HG02981 (cell line): ENCODE data around the gene SPTLC1.

Source experiments
- ATAC-seq: cut with Tn5 transposase; IDR thresholded peaks from one replicate; pipeline ENCODE4 v1.9.1; 2021; ENCODE audit warnings: mild to moderate bottlenecking, moderate library complexity; ENCODE audit not compliant: unreplicated experiment

Gene SPTLC1

DNA sequence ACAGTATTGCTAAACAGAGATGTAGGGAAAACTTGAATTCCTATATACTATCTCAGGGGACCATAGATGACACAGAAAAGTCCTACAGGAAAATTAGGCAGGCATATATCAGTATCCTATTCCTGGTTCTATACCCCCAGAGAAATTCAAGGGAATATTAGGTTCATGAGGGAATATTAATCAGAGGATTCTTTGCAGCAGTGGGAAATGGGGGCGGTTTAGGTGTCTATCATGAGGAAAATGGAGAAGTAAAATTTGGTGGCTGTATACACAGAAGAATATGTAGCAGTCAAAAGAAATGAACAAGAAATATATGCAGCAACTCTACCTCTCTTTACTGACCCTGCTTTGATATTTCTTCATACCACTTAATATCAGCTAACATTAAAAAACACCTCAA lies 20.0 kb downstream of the SPTLC1 start:
- ATAC-seq: no peak

GRCh38 chr9:92094655-92095054 lies 20.6 kb downstream of the SPTLC1 start:
- ATAC-seq: no peak

DNA sequence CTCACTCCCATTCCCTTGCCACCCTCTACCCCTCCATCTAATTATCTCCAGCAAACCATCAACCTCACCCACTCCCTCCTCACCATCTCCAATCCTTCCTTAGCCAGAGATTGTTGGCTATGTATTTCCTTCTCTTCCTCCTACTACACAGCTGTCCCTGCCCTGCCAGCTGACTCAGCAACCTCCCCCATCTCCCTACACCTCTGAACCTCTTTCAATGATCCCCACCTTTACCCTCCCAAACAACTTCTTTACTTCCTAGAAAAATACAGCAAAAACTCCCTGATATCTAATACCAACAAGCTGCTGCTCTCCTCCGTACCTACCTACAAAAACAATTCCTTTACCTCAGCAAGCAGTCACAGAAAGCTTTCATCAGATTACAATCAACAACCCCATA lies 37.3 kb downstream of the SPTLC1 start:
- no peak for ATAC-seq

DNA sequence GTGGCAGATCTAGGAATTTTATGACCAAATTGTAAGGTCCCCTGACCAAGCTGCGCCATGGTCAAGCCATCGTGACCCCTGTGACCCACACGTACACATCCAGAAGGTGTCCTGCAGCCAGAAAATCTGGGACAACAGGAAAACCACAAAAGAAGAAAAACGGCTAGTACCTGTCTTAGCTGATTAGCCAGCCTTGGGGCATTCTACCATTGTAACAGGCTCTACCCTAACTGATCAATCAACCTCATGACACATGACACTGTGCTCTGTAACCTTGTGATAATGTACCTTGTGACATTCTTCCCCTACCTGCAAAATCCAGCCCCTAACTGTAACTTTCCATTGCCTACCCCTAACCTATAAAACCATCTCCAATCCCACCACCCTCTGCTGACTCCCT lies 43.6 kb downstream of the SPTLC1 start:
- ATAC-seq: no peak

GRCh38 chr9:92066168-92066567 lies 49.0 kb downstream of the SPTLC1 start:
- ATAC-seq: no peak

DNA sequence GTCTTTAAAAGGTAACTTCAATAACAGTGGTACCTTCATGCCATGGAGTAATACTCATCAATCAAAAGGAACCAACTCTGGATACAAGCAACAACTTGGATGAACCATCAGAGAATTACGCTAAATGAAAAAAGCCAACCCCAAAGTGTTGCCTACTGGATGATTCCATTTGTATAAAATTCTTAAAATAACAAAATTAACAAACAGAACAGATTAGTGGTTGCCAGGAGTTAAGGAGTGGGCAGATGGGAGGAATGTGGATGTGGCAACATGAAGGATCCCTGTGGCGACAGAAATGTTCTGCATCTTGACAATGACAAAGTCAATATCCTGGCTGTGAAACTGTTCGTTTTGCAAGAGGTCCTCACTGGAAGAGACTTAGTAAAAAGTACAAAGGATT lies 50.5 kb downstream of the SPTLC1 start:
- no peak for ATAC-seq

GRCh38 chr9:92061184-92061583 lies 54.0 kb downstream of the SPTLC1 start:
- no peak for ATAC-seq

GRCh38 chr9:92059661-92060060 lies 55.6 kb downstream of the SPTLC1 start:
- no peak for ATAC-seq

GRCh38 chr9:92058723-92059444 lies 56.3 kb downstream of the SPTLC1 start:
- no peak for ATAC-seq

DNA sequence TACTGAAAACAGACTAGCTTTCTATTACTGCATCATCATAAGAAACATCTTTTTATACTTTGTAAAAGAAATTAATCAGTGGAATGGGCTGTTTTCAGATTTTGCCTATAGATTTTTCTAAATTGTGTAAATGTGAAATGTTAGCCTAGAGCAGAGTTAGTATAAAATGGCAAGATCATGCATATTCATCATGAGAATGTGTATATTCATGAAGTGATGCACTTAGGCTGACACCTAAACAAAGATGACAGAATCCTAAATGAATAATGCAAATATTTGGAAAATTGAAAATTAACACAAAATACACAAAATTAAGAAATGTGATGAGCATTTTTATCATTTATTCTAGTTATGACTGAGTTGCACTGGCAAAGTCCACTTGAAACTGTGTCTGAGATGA lies 57.2 kb downstream of the SPTLC1 start:
- ATAC-seq: no peak

DNA sequence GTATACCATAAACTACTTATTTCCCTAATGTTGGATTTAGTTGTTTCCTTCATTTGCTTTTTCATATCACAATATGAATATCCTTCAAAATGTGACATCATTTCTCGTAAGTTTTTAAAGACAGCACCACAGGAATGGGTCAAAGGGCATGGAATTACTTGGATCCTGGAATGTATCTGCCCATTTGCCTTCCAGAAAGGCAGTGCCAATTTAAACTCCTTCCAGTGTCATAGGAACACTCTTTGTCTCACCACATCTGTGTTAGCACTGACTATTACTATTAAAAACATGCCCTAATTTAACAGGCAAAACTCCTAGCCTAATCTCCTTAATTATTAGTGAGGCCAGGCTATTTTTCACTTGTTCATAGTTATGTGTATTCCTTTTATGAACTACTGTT lies 58.0 kb downstream of the SPTLC1 start:
- ATAC-seq: no peak

DNA sequence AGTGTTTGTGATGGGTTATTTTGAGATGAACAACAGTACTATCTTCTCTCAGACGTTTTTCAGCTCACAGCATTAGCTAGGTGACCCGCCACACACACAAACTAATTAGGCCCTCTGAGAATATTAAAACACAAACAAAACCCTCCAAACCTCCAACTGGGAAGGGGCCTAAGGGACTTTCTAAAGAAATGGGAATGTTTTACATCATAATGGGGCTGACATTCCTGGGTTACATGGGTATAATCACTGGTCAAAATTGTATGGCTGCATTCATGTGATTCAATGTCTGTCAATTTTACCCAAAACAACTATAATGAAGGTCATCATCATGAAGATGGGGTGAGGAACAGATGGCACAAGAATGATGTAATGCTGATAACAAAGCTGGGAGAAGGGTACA lies 59.6 kb downstream of the SPTLC1 start:
- no peak for ATAC-seq

DNA sequence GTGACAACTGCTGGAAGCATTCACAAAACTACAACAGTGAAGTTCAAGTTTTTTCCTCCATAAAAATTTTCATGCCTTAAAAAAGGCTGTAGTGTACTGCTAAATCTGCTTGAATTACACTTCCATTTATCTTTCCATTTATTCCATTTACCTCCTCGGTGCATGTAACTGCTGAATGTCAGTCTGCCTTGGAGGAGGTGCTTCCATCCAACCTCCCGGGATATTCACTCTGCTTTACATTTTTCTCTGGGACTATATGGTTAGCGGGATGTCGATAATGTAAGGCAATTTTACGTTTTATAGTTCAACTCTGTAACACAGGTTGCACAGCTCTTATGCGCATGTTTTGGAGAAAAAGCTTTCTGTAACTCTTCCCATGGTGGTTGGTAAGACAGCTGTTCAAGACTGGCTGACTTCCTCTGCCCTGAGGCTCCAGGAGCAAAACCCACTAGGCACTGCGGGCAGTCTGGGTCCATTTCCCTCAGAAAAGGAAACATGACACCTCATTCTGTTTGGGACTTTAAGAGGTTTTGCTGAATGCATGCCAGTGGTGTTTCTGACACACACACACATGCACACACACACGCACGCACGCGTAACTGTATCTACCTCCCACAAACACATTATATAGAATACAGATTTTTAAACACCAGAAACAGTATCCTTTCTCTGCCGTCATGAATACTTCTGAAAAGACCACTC lies 66.1 kb downstream of the SPTLC1 start:
- no peak for ATAC-seq

DNA sequence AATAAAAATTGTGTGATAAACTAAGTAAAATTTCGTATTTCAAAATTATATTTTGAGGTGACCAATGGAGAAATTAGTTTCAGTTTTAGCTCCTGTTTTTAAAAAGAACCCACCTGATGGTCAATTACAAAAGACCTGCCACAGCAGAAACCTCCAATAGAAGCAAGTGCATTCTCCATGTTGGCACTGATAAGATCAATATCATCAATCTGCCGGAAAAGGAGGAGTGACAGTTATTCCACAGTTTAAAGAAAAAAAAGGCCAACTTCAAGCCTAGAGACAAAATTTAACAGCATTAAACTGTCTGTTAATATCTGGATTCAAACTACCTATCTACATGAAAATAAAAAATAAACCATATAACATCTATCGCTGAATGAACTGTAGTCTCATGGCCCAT lies 67.7 kb downstream of the SPTLC1 start:
- ATAC-seq: no peak

GRCh38 chr9:92046676-92047075 lies 68.5 kb downstream of the SPTLC1 start:
- ATAC-seq: no peak

DNA sequence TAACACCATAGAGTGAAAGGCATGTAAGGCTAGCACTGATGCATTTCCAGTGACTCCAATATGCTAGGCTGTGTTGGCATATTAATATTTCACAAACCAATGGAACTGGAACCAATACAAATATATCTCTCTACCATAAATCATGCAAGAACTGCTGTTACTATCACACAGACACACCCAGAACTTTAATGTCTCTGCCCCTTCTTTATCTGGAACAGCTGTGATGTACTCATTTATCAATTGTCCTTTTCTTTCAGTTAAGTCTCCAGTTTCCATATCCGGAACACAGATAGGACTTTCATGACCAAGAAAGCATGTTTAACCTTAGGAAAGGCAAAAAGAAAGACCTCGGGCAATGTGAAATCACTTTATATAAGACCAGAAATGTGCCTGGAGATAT lies 70.3 kb downstream of the SPTLC1 start:
- no peak for ATAC-seq

DNA sequence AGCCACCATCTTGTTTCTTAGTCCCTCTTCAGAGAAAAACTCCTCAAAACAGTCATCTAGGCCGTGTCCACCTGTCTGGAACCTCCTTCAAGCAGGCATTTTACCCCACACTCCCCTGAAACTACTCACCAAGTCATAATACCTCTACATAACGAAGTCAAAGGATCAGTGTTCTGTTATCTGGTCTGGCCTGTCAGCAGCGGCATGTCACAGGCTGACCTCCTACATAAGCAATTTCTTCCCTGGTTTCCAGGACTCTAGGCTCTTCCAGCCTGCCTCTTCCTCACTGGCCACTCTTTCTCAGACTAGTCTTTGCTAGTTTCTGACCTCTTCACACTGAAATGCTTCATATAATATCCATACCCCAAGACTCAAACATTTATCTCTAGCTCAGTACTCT lies 72.2 kb downstream of the SPTLC1 start:
- ATAC-seq: no peak

GRCh38 chr9:92042260-92042659 lies 73.0 kb downstream of the SPTLC1 start:
- no peak for ATAC-seq

DNA sequence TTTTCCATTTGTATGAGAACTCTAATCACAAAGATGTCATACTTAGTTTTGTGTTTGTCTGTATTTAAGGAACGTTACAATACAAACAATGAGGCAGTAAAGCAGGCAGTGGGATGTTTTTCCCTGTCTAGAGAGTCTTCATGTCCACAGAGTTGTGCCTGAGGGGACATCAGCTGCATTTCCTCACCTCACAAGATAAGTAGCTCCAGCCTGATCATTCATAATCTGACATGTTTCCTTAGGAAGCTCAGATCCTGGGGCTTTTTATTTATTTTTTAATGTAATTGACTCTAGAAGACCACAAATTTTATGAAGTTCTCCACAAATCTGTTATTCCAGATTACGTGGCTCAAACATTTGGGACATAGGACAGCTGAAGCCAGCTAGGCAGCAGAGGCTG lies 78.5 kb downstream of the SPTLC1 start:
- no peak for ATAC-seq

DNA sequence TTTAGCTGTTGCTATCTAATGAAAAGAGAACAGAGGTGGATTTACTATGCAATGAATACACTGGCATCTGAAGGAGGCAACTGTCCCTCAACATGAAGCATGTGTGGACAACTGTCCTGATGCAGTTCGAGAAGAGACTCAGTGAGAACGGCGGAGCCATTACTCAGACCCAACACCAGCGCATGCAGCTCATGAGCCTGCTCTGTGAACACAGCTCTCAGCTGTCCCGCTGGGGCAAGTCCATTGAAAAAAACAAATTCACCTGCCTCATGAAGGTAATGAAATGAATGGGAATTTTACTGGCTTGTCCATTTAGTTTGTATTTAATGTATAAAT lies 78.8 kb downstream of the SPTLC1 start:
- ATAC-seq: no peak

DNA sequence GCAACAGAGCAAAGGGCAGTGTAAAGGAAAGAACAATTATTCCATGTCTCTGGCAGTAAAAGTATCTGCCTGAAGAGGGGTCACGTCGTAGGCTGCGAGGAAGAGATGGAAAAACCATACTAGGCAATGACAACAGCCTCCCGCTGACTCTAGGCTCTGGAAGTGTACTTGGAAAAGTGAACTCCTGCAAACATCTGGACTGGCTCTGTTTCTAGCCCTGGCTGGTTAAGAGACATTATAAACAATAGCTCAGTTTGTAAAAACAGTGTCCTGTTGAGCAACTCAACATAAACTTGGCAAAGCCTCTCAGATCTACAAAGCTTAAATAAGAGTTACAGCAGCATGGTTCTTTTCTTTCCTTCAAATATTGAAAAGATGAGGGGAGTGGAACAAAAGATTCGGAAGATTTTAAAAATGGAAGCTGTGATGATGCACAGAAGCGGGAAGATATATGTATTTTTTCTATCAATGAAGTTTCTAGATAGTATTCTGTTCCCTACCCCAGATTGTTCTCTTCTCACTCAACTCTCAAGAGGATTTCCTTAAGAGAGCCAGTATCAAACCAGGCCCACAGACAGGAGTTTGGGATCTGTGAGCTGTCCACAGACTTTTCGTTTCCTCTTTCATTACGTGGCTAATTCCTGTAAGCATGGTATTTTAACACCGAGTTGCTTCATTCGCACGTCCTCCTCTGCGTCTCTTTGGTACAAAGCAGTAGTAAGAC lies 79.4 kb downstream of the SPTLC1 start:
- ATAC-seq: no peak

DNA sequence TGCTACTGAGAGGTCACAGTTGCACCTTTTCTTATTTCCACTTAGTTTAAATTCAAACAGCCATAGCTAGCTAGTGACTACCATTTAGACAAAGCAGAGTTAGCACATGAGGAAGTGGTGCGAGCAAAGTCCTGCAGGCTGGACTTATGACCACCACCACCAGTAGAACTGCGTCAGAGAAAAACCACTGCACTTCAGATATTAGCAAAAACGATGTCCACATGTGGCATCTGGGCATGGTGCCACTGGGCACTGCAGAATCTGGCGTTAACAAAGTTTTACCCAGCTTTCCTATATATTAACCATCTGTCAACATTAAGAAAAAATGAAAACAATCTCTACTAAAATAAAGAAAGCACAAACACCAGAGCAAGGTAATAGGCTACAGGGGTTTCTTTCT lies 80.1 kb downstream of the SPTLC1 start:
- ATAC-seq: no peak
